Upper lobe of left lung (tissue), 4 donors: Measurements from ENCODE around the gene OR7D2.

ENCODE experiments used
- CTCF ChIP-seq, 6 experiments: fragments of 450-650 bp in 4 of 6; fragments of 200-600 bp in 2 of 6; sonication (generic) in 2 of 6; IDR thresholded peaks; one replicate each; pipeline ENCODE4 v1.5.1; 2016 to 2019; ENCODE audit warnings: antibody characterized with exemption in 6 of 6
- POLR2A ChIP-seq, 4 donors: fragments of 450-650 bp; IDR thresholded peaks; one replicate each; pipeline ENCODE4 v1.5.1; 2016 to 2017; ENCODE audit warnings: antibody characterized with exemption in 4 of 4, mild to moderate bottlenecking in 2 of 4

GRCh38 chr19:9140159-9140874 lies 38.5 kb upstream of the OR7D2 start, which contains the start of gene ZNF317:
- TF ChIP-seq POLR2A (IDR thresholded peaks at IDR 0.05) (peak in 3 of 4 donors; percentile 35 to 76 (median 41)), CTCF (IDR thresholded peaks at IDR 0.05) (peak in 1 of 6 experiments; percentile 8)
